Activated T-helper 1 cell treated with anti-CD3 and anti-CD28 coated beads, Interleukin-2, amount 50 U/mL, for 16 hours (primary cell): ENCODE data around the gene C1orf167.
A peak's percentile ranks its signal among the peaks of the same experiment; 100 is the strongest.
"Not testable (repeated sequence)": the region's sequence is repeated elsewhere in the genome, so short reads cannot be mapped to it uniquely, and the experiment has no call there.

Source experiments
- DNase-seq, 2 donors: peaks; one replicate each; pipeline ENCODE4 v3.0.0-alpha.2; 2020; ENCODE audit warnings: low read depth in 1 of 2, low spot score in 1 of 2

The C1orf167 gene

GRCh38 chr1:11797525-11798216 is 35.7 kb downstream of the C1orf167 start:
- DNase-seq = no peak

DNA sequence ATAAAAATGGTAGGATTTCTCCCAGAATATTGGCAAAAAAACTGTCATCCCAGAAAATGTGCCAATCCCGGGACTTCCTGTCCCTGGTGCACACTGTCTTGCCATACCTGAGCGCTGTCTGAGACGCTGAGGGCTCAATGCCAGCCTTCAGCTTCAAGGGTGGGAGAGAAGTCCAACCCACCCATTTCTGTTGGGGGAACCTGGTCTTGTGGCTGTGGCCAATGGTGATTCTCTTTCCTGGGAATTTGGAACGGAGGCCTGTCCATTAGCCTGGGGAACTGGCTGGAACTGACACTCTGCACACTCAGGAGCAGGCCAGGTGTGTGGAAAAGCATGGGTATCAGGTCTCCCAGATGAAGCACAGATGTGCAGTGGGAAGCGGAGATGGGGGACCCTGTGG is 37.1 kb downstream of the C1orf167 start:
- DNase-seq = no peak

DNA sequence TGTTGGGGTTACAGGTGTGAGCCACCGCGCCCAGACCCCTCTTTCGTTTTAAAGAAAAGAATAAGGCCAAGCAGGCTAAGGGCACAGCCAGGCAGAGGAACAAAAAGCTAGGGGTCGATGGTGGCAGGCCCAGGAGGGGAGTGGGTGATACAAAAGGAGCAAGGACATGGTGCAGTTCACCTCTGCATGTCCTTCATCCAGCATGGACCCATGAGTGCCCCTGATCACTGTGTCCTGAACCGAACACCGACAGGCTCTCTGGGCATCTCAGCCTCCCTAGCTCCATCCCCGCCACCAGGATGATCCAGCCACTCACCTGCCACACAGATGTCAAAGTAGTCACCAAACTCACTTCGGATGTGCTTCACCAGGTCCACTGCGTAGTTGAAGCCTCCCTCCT is 37.9 kb downstream of the C1orf167 start:
- DNase-seq = no peak

DNA sequence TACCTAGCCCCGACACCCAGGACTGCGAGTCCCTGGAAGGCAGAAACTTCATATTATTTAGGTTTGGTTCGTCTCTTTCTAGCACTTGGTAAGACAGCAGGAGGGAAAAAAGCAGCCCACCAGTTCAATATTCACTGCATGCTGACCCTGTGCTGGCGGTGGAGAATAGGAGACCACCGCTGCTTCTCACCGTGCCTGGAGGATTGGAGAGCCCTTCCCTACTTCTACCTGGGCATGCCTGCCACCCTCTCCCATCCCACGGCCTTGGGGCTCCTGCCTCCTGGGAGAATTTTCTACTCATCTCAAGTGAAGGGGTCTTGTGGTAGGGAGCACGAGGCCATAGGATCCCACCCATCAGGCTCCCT is 38.4 kb downstream of the C1orf167 start:
- DNase-seq = no peak

GRCh38 chr1:11800756-11801433 is 38.9 kb downstream of the C1orf167 start:
- DNase-seq = no peak

DNA sequence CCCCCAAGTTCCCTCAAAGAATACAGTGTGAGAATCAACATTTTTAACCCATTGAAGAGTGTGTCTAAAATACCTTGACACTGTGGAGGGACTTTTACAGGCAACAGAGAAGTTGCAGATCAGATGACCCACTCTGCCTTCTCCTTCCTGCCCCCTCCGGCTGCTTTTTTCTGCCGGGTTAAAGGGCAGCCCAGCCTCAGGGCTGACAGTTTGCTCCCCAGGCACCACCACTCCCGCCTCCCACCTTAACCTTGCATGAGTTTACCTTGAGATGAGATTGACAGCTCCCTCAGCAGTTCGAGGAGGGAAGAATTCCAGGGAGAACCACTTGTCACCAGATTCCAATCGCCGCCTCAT is 40.6 kb downstream of the C1orf167 start:
- no peak for DNase-seq

- peak; percentile 47 to 48 for DNase-seq
Measured at GRCh38 chr1:11802973-11803885, 41.2 kb downstream of the C1orf167 start.

- not testable (repeated sequence) for DNase-seq
Measured at GRCh38 chr1:11803924-11804665, 42.1 kb downstream of the C1orf167 start.

DNA sequence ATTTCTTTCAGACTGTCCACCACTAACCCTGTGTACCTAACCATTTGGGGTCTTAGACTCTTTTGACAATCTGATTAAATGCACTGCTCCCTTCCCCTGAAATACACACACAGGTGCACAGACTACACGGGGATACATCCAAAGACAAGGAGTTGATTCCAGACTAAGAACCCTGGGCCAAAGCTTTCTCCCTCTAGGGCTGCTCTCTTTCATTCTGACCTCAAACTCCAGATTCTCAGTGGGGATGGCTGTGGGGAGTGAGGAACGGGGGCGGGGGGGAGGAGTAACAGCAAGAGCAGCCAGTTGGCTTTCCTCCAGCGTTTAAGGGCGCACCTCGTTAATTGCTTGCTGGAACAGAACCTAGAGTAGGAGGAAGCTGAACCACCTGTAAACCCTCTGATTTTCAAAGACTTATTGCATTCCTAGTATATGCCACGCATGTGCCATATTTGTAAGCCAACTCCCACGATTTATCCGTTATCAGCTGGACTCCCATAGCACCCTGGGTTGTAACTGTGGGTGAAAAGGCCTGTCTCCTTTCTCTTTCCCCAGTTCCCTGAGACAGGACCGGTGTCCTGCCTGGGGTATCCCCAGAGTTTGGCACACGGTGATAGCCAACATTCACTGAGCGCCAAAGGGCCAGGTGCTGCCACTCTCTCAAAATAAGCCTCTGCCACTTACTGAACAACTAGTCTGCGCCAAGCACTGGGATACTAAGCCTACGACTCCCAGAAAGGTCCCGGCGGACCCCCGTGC is 42.9 kb downstream of the C1orf167 start:
- no peak for DNase-seq

DNA sequence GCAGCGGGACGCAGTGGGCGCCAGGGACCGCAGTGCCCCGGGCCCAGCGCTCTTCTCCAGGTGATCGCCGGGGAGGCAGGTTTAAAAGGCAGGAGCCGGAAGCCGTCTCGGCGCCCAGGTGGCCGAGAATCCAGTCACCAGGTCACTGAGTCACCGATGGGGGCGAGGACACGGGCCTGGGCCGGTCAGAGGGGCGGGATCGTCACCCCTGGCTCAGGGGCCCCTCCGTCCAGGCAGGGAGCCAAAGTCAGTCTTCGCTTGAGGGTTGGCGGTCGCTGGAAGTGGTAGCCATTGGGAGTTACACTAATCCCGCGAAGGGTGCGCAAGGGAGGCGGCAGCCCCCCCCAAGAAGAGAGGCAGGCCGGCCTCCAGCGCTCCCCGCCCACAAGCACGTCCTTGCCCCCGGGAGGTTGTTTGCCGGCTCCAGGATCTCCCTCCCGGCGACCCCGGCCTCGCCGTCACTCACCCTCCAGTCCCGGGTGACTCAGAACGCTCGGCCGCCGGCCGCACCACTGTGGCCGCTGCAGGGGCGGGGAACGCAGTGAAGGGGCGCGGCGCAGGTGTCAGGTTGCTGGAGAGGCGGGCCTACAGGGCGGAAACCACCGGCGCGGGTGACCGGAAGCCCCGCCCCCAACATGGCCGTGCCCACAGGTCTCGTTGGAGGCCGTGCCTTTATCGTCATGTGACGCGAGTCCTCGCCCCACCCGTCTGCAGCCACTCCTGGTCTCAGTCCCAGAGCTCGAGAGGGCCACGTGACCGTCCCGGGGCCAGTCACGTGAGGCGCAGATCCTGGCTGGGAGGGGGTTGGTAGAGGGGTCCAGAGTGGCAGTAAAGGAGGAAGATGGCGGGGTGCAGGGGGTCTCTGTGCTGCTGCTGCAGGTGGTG is 43.7 kb downstream of the C1orf167 start, which contains the start of the genes CLCN6 and MTHFR:
CLCN6 (plus strand) TSS at position 770 of the 885 bp plus-strand sequence; CDS start at position 842, 72 bp downstream.
MTHFR (minus strand) TSS at position 543 of the 885 bp plus-strand sequence. CDS start 2,848 bp downstream, outside the sequence.
- peak; percentile 95 to 97 for DNase-seq

DNA sequence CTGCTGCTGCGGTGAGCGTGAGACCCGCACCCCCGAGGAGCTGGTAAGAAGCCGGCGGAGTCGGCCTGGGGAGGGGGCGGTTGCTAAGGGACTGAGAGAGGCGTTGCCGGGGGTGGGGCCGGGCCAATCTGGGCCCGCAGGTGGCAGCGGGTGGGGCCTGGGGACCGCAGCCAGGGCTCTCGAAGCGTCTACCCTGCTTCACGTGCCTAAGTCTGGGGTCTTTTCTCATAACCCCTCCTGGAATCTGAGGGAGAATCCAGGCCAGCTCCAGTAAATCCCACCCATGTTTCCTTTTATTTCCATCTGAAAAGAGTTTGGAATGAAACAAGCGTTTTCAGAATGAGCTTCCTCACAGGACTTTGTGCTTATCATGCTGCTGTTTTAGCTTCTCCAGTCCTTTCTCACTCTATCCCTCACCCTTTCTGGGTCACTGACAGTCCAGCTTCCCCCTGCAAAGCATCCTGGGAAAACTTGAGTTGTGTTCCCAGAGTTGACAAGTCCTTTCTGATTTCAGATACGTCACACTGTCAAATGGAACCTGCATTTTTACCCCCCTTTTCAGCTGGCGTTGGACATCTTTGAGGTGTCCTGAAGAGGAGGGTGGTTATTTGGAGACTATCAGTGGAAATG is 44.4 kb downstream of the C1orf167 start:
- no peak for DNase-seq

DNA sequence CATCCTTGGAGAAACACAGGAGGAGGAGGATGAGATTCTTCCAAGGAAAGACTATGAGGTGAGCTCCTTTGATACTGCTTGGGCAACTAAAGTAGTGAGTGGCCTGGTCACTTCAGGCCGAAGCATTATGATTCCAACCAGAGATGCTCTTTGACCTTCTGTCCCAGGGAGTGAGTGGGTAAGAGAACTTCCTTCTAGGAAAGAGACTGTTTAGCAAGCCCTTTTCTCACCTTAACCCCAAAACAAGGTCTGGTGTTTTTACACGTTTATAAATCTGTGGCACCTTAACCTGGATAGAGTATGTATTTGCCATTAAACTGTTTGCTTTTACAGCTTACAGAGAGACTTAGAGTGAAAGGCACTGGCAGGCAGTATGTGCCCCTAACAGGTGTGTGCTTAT is 45.1 kb downstream of the C1orf167 start:
- DNase-seq = no peak

- no peak for DNase-seq
Measured at GRCh38 chr1:11813021-11813420, 51.0 kb downstream of the C1orf167 start.

GRCh38 chr1:11817192-11817591 is 55.2 kb downstream of the C1orf167 start:
- DNase-seq = no peak

- no peak for DNase-seq
Measured at GRCh38 chr1:11822091-11822490, 60.1 kb downstream of the C1orf167 start.

DNA sequence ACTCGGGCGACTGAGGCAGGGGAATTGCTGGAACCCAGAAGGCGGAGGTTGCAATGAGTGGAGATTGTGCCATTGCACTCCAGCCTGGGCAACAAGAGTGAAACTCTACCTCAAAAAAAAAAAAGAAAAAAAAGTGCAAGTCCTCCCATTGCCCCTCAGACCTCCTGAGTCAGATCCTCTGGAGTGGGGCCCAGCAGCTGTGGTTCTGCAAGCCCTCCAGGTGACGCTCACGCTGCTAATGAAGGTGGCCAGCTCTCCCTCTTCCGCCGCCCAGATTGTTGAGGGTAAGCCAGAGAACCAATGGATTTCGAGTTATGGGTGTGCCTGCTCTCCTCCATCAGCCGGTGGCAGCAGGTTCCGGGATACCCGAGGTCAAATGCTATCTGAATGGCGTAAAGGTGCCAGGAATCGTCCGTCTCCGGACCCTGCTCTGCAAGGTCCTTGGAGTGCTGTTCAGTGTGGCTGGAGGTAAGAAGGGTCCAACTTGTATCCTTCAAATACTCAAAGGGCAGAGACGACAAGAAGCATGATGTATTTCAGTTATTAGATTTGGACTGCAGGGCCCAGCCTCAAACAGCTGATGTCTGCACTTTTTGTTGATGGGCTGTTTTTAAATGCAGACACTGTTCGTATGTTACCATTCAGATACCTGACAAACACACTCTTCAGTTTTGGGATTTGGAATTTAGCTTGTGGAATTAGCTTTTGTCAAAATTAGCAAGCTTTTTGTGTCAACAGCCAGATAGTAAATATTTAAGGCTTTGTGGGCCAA is 61.6 kb downstream of the C1orf167 start:
- no peak for DNase-seq

DNA sequence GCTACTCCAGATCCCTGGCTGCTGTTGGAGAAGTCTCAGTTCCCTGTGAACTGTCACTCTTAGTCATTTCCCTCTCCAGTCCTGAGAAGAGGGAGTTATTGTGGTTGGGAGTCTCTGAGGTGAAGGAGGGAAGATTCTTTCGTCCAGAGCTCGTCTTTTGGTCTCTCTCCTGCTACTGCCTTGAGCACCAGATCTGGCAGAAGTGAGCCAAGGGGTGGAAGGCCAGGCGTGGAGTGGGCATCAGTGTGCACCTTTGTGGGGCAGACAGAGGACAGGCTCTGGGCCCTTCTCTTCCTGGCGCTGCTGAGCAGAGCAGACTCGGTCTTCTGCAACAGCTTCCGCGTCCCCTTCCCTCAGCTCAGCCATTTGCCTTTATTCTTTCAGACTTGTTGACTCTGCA is 63.1 kb downstream of the C1orf167 start:
- no peak for DNase-seq

DNA sequence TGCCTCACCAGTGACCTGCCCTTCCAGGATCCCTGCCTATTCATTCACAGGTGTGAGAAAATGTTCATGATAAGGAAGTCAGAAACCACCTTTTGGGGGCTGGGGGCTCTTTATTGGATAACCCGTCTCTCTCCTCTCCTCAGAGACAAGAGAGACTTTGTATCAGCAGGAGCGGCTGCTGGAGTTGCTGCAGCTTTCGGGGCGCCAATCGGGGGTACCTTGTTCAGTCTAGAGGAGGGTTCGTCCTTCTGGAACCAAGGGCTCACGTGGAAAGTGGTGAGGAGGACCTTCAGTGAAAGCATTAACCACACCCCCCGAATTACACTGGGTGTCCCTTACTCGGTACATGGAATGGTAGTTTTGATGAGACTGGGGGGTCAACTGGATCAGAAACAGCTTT is 65.0 kb downstream of the C1orf167 start:
- no peak for DNase-seq
